ENCODE results near the gene S100P.

S100P gene

GRCh38 chr4:6732441-6733357, 39.0 kb downstream of the S100P start:
- no peaks in the 10 kb centered on the region for H3K4me1 ChIP-seq (ENCODE audit: insufficient read depth, low read length, poor library complexity, severe bottlenecking)
- H3F3A ChIP-seq (ENCODE audit: low read depth): no peaks in the 10 kb centered on the region
- no peak overlapping the region for H3K4me3 ChIP-seq (ENCODE audit: low read length, poor library complexity, severe bottlenecking)
- H3K36me3 ChIP-seq (ENCODE audit: insufficient read depth, low read length): no peaks in the 10 kb centered on the region
- H3K9me2 ChIP-seq (replicated peaks; ENCODE audit: low read depth, low read length): no peaks in the 10 kb centered on the region
- no peaks in the 10 kb centered on the region for H4K20me1 ChIP-seq (ENCODE audit: insufficient read depth, low read length, poor library complexity, severe bottlenecking)
- H3K79me2 ChIP-seq (ENCODE audit: insufficient read depth, low read length): no peaks in the 10 kb centered on the region
- TF ChIP-seq CTCF (conservative IDR thresholded peaks at IDR 0.05; ENCODE audit: low read length) (no peak), EZH2phosphoT487 (IDR thresholded peaks at IDR 0.05; ENCODE audit: borderline replicate concordance) (no peak)
- no peak overlapping the region for H3K4me2 ChIP-seq (ENCODE audit: low read depth, low read length, poor library complexity, severe bottlenecking)
- no peak overlapping the region for H2AFZ ChIP-seq (ENCODE audit: low read length)
- H3K9ac ChIP-seq (ENCODE audit: low read depth, low read length, poor library complexity, severe bottlenecking): no peak overlapping the region
- no peaks in the 10 kb centered on the region for H3K9me3 ChIP-seq (ENCODE audit: insufficient read depth, low read depth, low read length)
- H3K27me3 ChIP-seq (ENCODE audit: insufficient read depth, low read length, poor library complexity, severe bottlenecking): no peaks in the 10 kb centered on the region

DNA sequence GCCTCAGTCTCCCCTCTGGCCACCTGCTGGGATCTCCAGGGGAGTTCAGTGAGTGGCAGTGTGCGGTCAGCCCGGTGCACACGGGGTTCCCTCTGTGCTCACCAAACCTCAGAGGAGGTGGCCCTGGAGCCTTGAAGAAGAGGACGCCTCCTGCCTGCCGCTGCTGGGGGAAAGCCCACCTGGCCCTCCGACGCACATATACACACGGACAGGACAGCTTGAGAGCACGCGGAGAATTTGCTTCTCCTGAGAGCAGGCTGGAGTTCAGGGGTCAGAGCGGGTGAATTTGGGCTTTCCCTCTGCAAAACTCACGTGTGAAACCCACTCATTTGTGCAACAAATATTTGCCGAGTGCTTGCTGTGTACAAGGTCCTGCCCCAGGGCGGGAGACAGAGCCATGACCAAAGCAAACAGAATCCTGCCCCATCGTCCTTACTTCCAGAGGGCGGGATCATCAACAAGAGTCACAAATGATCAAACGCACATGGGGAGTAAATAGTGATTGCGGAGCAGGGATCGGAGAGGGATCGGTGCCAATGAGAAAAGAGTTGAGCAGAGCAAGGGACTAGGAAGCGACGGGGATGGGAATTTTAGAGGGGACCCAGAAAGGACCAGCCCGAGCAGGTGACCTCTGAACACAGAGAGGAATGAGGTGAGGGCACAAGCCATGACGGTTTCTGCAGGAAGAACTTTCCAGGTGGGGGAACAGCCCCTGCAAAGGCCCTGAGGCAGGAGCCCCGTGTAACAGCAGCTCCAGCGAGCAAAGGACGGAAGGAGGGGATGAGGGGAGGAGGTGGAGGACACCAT, 39.9 kb downstream of the S100P start:
- Histone ChIP-seq H4K20me1 (ENCODE audit: insufficient read depth, low read length, poor library complexity, severe bottlenecking) (no peaks in the 10 kb centered on the region), H3K79me2 (ENCODE audit: insufficient read depth, low read length) (no peaks in the 10 kb centered on the region), H3K9me2 (replicated peaks; ENCODE audit: low read depth, low read length) (no peaks in the 10 kb centered on the region), H3K4me1 (ENCODE audit: insufficient read depth, low read length, poor library complexity, severe bottlenecking) (no peaks in the 10 kb centered on the region), H3K4me2 (ENCODE audit: low read depth, low read length, poor library complexity, severe bottlenecking) (no peak overlapping the region), H3K9me3 (ENCODE audit: insufficient read depth, low read depth, low read length) (no peaks in the 10 kb centered on the region), H3K36me3 (ENCODE audit: insufficient read depth, low read length) (no peaks in the 10 kb centered on the region), H2AFZ (ENCODE audit: low read length) (no peak overlapping the region), H3K9ac (ENCODE audit: low read depth, low read length, poor library complexity, severe bottlenecking) (no peak overlapping the region), H3K4me3 (ENCODE audit: low read length, poor library complexity, severe bottlenecking) (no peak overlapping the region), H3K27me3 (ENCODE audit: insufficient read depth, low read length, poor library complexity, severe bottlenecking) (no peaks in the 10 kb centered on the region), H3F3A (ENCODE audit: low read depth) (no peaks in the 10 kb centered on the region)
- no peak for TF ChIP-seq EZH2phosphoT487 (IDR thresholded peaks at IDR 0.05; ENCODE audit: borderline replicate concordance)
- no peak for TF ChIP-seq CTCF (conservative IDR thresholded peaks at IDR 0.05; ENCODE audit: low read length)

GRCh38 chr4:6734165-6734786, 40.6 kb downstream of the S100P start:
- Histone ChIP-seq H3K9ac (ENCODE audit: low read depth, low read length, poor library complexity, severe bottlenecking) (no peak overlapping the region), H3K4me1 (ENCODE audit: insufficient read depth, low read length, poor library complexity, severe bottlenecking) (no peaks in the 10 kb centered on the region), H3K9me2 (replicated peaks; ENCODE audit: low read depth, low read length) (no peaks in the 10 kb centered on the region), H3K79me2 (ENCODE audit: insufficient read depth, low read length) (no peaks in the 10 kb centered on the region), H4K20me1 (ENCODE audit: insufficient read depth, low read length, poor library complexity, severe bottlenecking) (no peaks in the 10 kb centered on the region), H3K27me3 (ENCODE audit: insufficient read depth, low read length, poor library complexity, severe bottlenecking) (no peaks in the 10 kb centered on the region), H3K9me3 (ENCODE audit: insufficient read depth, low read depth, low read length) (no peaks in the 10 kb centered on the region), H3F3A (ENCODE audit: low read depth) (no peaks in the 10 kb centered on the region), H3K4me2 (ENCODE audit: low read depth, low read length, poor library complexity, severe bottlenecking) (no peak overlapping the region), H3K36me3 (ENCODE audit: insufficient read depth, low read length) (no peaks in the 10 kb centered on the region), H3K4me3 (ENCODE audit: low read length, poor library complexity, severe bottlenecking) (no peak overlapping the region), H2AFZ (ENCODE audit: low read length) (no peak overlapping the region)
- TF ChIP-seq CTCF (conservative IDR thresholded peaks at IDR 0.05; ENCODE audit: low read length): no peak
- TF ChIP-seq EZH2phosphoT487 (IDR thresholded peaks at IDR 0.05; ENCODE audit: borderline replicate concordance): no peak

Data from Loucy (cell line).